Hypothalamus (tissue), 51 donors: ENCODE results near the gene PTPRT.
A peak's percentile ranks its signal among the peaks of the same experiment; 100 is the strongest.

ENCODE experiments used
- DNase-seq, 51 donors: peaks; one replicate each; lab custom pipeline; 2025; lab: John Stamatoyannopoulos, UW

PTPRT gene

GRCh38 chr20:42043921-42044320 is 1145.8 kb downstream of the PTPRT start:
- DNase-seq = no peak

- peak in 2 of 51 donors; percentile 2 to 14 for DNase-seq
These were observed 1148.6 kb downstream of the PTPRT start for GRCh38 chr20:42041000-42041565.

- no peak for DNase-seq
These were observed 1161.9 kb downstream of the PTPRT start for GRCh38 chr20:42027746-42028268.

- DNase-seq = no peak
These were observed 1163.1 kb downstream of the PTPRT start for GRCh38 chr20:42026599-42026998.

GRCh38 chr20:42024653-42025052 is 1165.1 kb downstream of the PTPRT start:
- DNase-seq = no peak
